Stimulated activated CD8-positive, alpha-beta memory T cell treated with anti-CD3 and anti-CD28 coated beads, Interleukin-7, amount 100 ng/mL, for 4 hours (primary cell): Measurements from ENCODE around the gene PARD3B.

Source experiments
- DNase-seq, 2 donors: peaks; one replicate each; pipeline ENCODE4 v3.0.0-alpha.2; 2020; ENCODE audit warnings: low read depth in 2 of 2

Gene PARD3B

GRCh38 chr2:204655101-204655500 lies 109.8 kb downstream of the PARD3B start:
- DNase-seq = no peak

GRCh38 chr2:204655626-204656025 lies 110.4 kb downstream of the PARD3B start:
- no peak for DNase-seq

- no peak for DNase-seq
Measured at GRCh38 chr2:204657024-204657423, 111.7 kb downstream of the PARD3B start.

- DNase-seq = no peak
Measured at GRCh38 chr2:204662956-204663355, 117.7 kb downstream of the PARD3B start.

- no peak for DNase-seq
Measured at GRCh38 chr2:204663816-204664425, 118.6 kb downstream of the PARD3B start.

- DNase-seq = no peak
Measured at GRCh38 chr2:204664708-204665121, 119.4 kb downstream of the PARD3B start.

- DNase-seq = no peak
Measured at GRCh38 chr2:204665207-204665606, 119.9 kb downstream of the PARD3B start.

- DNase-seq = no peak
Measured at GRCh38 chr2:204665771-204666170, 120.5 kb downstream of the PARD3B start.

GRCh38 chr2:204667990-204668389 lies 122.7 kb downstream of the PARD3B start:
- DNase-seq = no peak

- DNase-seq = no peak
Measured at GRCh38 chr2:204669382-204669781, 124.1 kb downstream of the PARD3B start.

- no peak for DNase-seq
Measured at GRCh38 chr2:204670124-204670523, 124.8 kb downstream of the PARD3B start.

- no peak for DNase-seq
Measured at GRCh38 chr2:204670756-204671155, 125.5 kb downstream of the PARD3B start.

GRCh38 chr2:204672772-204673171 lies 127.5 kb downstream of the PARD3B start:
- DNase-seq = no peak

- DNase-seq = no peak
Measured at GRCh38 chr2:204673877-204674276, 128.6 kb downstream of the PARD3B start.

- DNase-seq = no peak
Measured at GRCh38 chr2:204678031-204678430, 132.8 kb downstream of the PARD3B start.

GRCh38 chr2:204680576-204680975 lies 135.3 kb downstream of the PARD3B start:
- DNase-seq = no peak

GRCh38 chr2:204681412-204681811 lies 136.1 kb downstream of the PARD3B start:
- DNase-seq = no peak

GRCh38 chr2:204683384-204683783 lies 138.1 kb downstream of the PARD3B start:
- no peak for DNase-seq

- no peak for DNase-seq
Measured at GRCh38 chr2:204686406-204686805, 141.1 kb downstream of the PARD3B start.

GRCh38 chr2:204687776-204688175 lies 142.5 kb downstream of the PARD3B start:
- no peak for DNase-seq

GRCh38 chr2:204691911-204692510 lies 146.7 kb downstream of the PARD3B start:
- no peak for DNase-seq

- no peak for DNase-seq
Measured at GRCh38 chr2:204692790-204693189, 147.5 kb downstream of the PARD3B start.

GRCh38 chr2:204693262-204693661 lies 148.0 kb downstream of the PARD3B start:
- DNase-seq = no peak

GRCh38 chr2:204695506-204695905 lies 150.2 kb downstream of the PARD3B start:
- no peak for DNase-seq
